GM23338 (cell line): ENCODE results near the gene ADAM10. TPM values are rescaled to one million over a fixed set of nuclear protein-coding genes. Genes with fewer than 3 reads are reported as not detected.

Experiments
- ATAC-seq: fragments of 200-7000 bp; cut with Tn5 transposase; 3 replicates; pipeline ENCODE4 v1.9.1; 2020
- DNase-seq: peaks from one replicate; pipeline ENCODE4 v3.0.0-alpha.2; 2015; ENCODE audit warnings: low spot score
- H2AFZ ChIP-seq: fragments of 200-600 bp; sonication (generic); 2 replicates; pipeline ENCODE4 v1.8.0; 2016; ENCODE audit warnings: antibody characterized with exemption, mild to moderate bottlenecking, moderate library complexity
- H3F3A ChIP-seq: fragments of 200-600 bp; sonication (generic); replicated peaks from 2 replicates; pipeline ENCODE4 v1.8.0; 2017; ENCODE audit warnings: antibody characterized with exemption, mixed run types, low read depth
- H3K27ac ChIP-seq: fragments of 200-600 bp; sonication (generic); 2 replicates; pipeline ENCODE4 v1.6.1; 2016; ENCODE audit warnings: low read depth
- H3K27me3 ChIP-seq: fragments of 200-600 bp; sonication (generic); 2 replicates; pipeline ENCODE4 v1.8.0; 2016; ENCODE audit warnings: mild to moderate bottlenecking, mixed run types, moderate library complexity; ENCODE audit not compliant: insufficient read depth
- H3K36me3 ChIP-seq: fragments of 200-600 bp; sonication (generic); 2 replicates; pipeline ENCODE4 v1.8.0; 2016; ENCODE audit warnings: mild to moderate bottlenecking; ENCODE audit not compliant: insufficient read depth
- H3K4me1 ChIP-seq: fragments of 200-600 bp; sonication (generic); 2 replicates; pipeline ENCODE4 v1.8.0; 2016; ENCODE audit warnings: mild to moderate bottlenecking, moderate library complexity; ENCODE audit not compliant: insufficient read depth
- H3K4me2 ChIP-seq: fragments of 200-600 bp; sonication (generic); 2 replicates; pipeline ENCODE4 v1.7.1; 2017; ENCODE audit warnings: mixed run types
- H3K4me3 ChIP-seq: fragments of 200-600 bp; sonication (generic); 2 replicates; pipeline ENCODE4 v1.6.1; 2016; ENCODE audit warnings: mixed run types
- H3K79me2 ChIP-seq: fragments of 200-600 bp; sonication (generic); replicated peaks from 2 replicates; pipeline ENCODE4 v1.8.0; 2017; ENCODE audit warnings: mild to moderate bottlenecking; ENCODE audit not compliant: insufficient read depth
- H3K9me2 ChIP-seq: fragments of 200-600 bp; sonication (generic); 2 replicates; pipeline ENCODE4 v1.8.0; 2017; ENCODE audit not compliant: insufficient read depth
- H4K20me1 ChIP-seq: fragments of 200-600 bp; sonication (generic); replicated peaks from 2 replicates; pipeline ENCODE4 v1.8.0; 2017; ENCODE audit warnings: mild to moderate bottlenecking; ENCODE audit not compliant: insufficient read depth
- H3K27ac Mint-ChIP-seq: 2 replicates; pipeline ENCODE4 v1.8.0; 2020; ENCODE audit warnings: inconsistent platforms, mild to moderate bottlenecking, moderate library complexity, mixed read lengths
- H3K27me3 Mint-ChIP-seq: 3 replicates; pipeline ENCODE4 v1.8.0; 2022; ENCODE audit warnings: low read depth, mild to moderate bottlenecking, moderate library complexity, mixed read lengths, inconsistent platforms; ENCODE audit not compliant: insufficient read depth, poor library complexity
- H3K36me3 Mint-ChIP-seq: 3 replicates; pipeline ENCODE4 v1.8.0; 2021; ENCODE audit warnings: low read depth, mild to moderate bottlenecking, inconsistent platforms, moderate library complexity, mixed read lengths
- H3K4me1 Mint-ChIP-seq: 3 replicates; pipeline ENCODE4 v1.8.0; 2020; ENCODE audit warnings: mild to moderate bottlenecking, inconsistent platforms, mixed read lengths
- H3K4me3 Mint-ChIP-seq: 3 replicates; pipeline ENCODE4 v1.8.0; 2021; ENCODE audit warnings: moderate library complexity, mild to moderate bottlenecking, inconsistent platforms, mixed read lengths
- H3K9me3 Mint-ChIP-seq: 3 replicates; pipeline ENCODE4 v1.8.0; 2020; ENCODE audit warnings: moderate library complexity, mild to moderate bottlenecking, inconsistent platforms, mixed read lengths
- CREB1 ChIP-seq: fragments of 250-450 bp; sonication (Bioruptor Pico); IDR thresholded peaks from 2 replicates; pipeline ENCODE4 v1.5.0; 2020; ENCODE audit warnings: low read depth, mild to moderate bottlenecking, moderate library complexity
- CTCF ChIP-seq, 2 experiments: fragments of 200-600 bp in 1 of 2; sonication (generic) in 1 of 2; conservative IDR thresholded peaks; 2 replicates each; pipeline versions ENCODE4 v1.5.1 to v1.6.1; 2016 to 2017; ENCODE audit warnings: antibody characterized with exemption in 2 of 2, low read depth in 2 of 2, mild to moderate bottlenecking in 2 of 2, moderate library complexity in 1 of 2
- ETS1 ChIP-seq: IDR thresholded peaks from 2 replicates; pipeline ENCODE4 v1.6.1; 2016; ENCODE audit warnings: antibody characterized with exemption
- JUNB ChIP-seq: IDR thresholded peaks from one replicate; pipeline ENCODE4 v1.6.1; 2016; ENCODE audit warnings: antibody characterized with exemption; ENCODE audit not compliant: unreplicated experiment
- POLR2AphosphoS5 ChIP-seq: IDR thresholded peaks from 2 replicates; pipeline ENCODE4 v1.6.1; 2016; ENCODE audit warnings: antibody characterized with exemption, low read depth
- ZNF114 ChIP-seq: fragments of 250-450 bp; sonication (Bioruptor Pico); IDR thresholded peaks from 2 replicates; pipeline ENCODE4 v1.5.0; 2020; ENCODE audit warnings: mild to moderate bottlenecking, moderate library complexity
- ZNF462 ChIP-seq: fragments of 250-450 bp; sonication (Bioruptor Pico); IDR thresholded peaks from 2 replicates; pipeline ENCODE4 v1.5.0; 2020; ENCODE audit warnings: mild to moderate bottlenecking, moderate library complexity
- polyA plus RNA-seq: library from polyadenylated mRNA; unstranded; fragments of >200 nt; fragmentation: Nextera tagmentation; extraction: Ambion mirVana; gene quantifications from 2 replicates; pipeline ENCODE4 v1.2.1, GENCODE V29; 2016
- total RNA-seq: library from RNA; depleted of rRNA; stranded (reverse); fragments of >200 nt; shearing (Covaris generic); gene quantifications from 2 replicates; pipeline ENCODE4 v1.2.3, GENCODE V29; 2014

ADAM10 gene
- total and polyA plus RNA-seq, 2 experiments from 2014 or later = 25.0 to 114 TPM

- TF ChIP-seq ZNF462 (CRISPR knock-in tag) = no peak
- no peak for TF ChIP-seq POLR2AphosphoS5
- no peak for TF ChIP-seq CREB1 (CRISPR knock-in tag)
These were observed 58.8 kb downstream of the ADAM10 start (continued) for GRCh38 chr15:58690703-58691102.

- Histone ChIP-seq H3K9me2 (peaks cover 7% of the 10 kb centered on the region), H4K20me1 (peaks cover 11% of the 10 kb centered on the region), H3F3A (no peaks in the 10 kb centered on the region), H3K4me1 (peaks cover 7% of the 10 kb centered on the region), H3K79me2 (peaks cover 91% of the 10 kb centered on the region), H3K27me3 (no peaks in the 10 kb centered on the region), H2AFZ (no peak overlapping the region), H3K4me3 (no peak overlapping the region), H3K27ac (no peak overlapping the region), H3K36me3 (no peaks in the 10 kb centered on the region), H3K4me2 (no peak overlapping the region)
- no peak overlapping the region for H3K27ac Mint-ChIP-seq
- no peaks in the 10 kb centered on the region for H3K9me3 Mint-ChIP-seq
- ATAC-seq (no peak), DNase-seq (no peak)
- H3K4me1 Mint-ChIP-seq = peaks cover 17% of the 10 kb centered on the region
- peaks cover 17% of the 10 kb centered on the region; the same call in 2 of the 3 replicates for H3K36me3 Mint-ChIP-seq
- H3K27me3 Mint-ChIP-seq = peaks cover 3% of the 10 kb centered on the region
- H3K4me3 Mint-ChIP-seq = no peak overlapping the region
- TF ChIP-seq JUNB (no peak), ETS1 (no peak), CTCF (conservative IDR thresholded peaks at IDR 0.05; ENCODE audit: low read depth in 2 of 2) (no peak), ZNF462 (CRISPR knock-in tag) (no peak), ZNF114 (no peak)
These were observed 59.9 kb downstream of the ADAM10 start for GRCh38 chr15:58689646-58690045.
